OCI-LY3 (cell line): ENCODE measurements around the gene RSBN1L.

Source experiments
- EZH2phosphoT487 ChIP-seq: fragments of 200-600 bp; shearing (Covaris generic); IDR thresholded peaks from 2 replicates; pipeline ENCODE4 v1.6.1; 2018; ENCODE audit warnings: antibody characterized with exemption, mixed run types, low read depth
- TF ChIP-seq, protein P1 (sequence below): fragments of 200-600, 300-600 bp; sonication (generic); IDR thresholded peaks from 2 replicates; pipeline ENCODE4 v1.5.1; 2014; ENCODE audit warnings: antibody characterized with exemption, low read length, low read depth

DNA sequence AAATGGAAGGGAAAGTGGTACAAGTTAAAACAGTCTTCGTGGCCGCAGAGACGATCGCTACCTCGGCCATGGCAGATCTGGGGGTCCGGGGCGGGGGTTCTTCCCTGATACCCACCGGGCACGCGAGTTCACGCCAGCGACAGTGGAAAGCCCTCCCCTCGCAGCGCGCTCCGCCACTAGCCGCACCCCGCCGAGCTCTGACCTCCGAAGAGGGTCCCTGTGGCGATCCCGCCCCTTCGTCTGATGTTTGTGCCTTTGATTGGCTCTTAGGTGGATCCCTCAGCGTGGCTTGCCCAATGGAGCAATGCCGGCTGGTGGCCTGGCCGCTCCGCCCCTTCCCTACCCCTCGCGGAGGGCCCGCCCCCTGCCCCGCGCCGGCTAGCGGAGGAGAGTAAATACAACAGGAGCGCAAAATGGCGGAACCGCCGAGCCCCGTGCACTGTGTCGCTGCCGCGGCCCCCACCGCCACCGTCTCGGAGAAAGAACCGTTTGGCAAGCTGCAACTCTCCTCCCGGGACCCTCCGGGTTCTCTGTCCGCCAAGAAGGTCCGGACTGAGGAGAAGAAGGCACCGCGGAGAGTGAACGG, at the start of gene RSBN1L:
- TF ChIP-seq, protein P1, sequence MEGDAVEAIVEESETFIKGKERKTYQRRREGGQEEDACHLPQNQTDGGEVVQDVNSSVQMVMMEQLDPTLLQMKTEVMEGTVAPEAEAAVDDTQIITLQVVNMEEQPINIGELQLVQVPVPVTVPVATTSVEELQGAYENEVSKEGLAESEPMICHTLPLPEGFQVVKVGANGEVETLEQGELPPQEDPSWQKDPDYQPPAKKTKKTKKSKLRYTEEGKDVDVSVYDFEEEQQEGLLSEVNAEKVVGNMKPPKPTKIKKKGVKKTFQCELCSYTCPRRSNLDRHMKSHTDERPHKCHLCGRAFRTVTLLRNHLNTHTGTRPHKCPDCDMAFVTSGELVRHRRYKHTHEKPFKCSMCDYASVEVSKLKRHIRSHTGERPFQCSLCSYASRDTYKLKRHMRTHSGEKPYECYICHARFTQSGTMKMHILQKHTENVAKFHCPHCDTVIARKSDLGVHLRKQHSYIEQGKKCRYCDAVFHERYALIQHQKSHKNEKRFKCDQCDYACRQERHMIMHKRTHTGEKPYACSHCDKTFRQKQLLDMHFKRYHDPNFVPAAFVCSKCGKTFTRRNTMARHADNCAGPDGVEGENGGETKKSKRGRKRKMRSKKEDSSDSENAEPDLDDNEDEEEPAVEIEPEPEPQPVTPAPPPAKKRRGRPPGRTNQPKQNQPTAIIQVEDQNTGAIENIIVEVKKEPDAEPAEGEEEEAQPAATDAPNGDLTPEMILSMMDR = no peak
- TF ChIP-seq EZH2phosphoT487 = no peak
